NCI-H2029 (cell line): ENCODE data around the gene NINL.
"Not testable (repeated sequence)": the region's sequence is repeated elsewhere in the genome, so short reads cannot be mapped to it uniquely, and the experiment has no call there.

Experiments used
- DNase-seq: peaks from one replicate; lab custom pipeline; 2025; lab: John Stamatoyannopoulos, UW

Gene NINL

DNA sequence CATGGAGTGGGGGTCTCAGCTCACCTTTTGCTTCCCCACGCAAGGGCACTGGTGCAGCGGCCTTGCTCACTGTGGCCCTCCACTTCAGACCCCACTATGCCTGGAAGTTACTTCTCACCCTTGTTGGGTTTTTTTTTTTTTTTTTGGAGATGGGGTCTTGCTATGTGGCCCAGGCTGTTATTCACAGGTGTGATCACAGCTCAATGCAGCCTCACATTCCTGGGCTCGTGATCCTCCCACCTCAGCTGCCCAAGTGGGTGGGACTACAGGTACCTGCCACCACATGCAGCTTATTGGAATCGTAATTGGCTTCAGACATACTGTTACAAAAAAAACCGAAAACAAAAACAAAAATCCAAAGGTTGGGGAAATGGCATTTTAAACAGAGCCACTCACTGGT lies 32.4 kb downstream of the NINL start:
- DNase-seq: no peak

DNA sequence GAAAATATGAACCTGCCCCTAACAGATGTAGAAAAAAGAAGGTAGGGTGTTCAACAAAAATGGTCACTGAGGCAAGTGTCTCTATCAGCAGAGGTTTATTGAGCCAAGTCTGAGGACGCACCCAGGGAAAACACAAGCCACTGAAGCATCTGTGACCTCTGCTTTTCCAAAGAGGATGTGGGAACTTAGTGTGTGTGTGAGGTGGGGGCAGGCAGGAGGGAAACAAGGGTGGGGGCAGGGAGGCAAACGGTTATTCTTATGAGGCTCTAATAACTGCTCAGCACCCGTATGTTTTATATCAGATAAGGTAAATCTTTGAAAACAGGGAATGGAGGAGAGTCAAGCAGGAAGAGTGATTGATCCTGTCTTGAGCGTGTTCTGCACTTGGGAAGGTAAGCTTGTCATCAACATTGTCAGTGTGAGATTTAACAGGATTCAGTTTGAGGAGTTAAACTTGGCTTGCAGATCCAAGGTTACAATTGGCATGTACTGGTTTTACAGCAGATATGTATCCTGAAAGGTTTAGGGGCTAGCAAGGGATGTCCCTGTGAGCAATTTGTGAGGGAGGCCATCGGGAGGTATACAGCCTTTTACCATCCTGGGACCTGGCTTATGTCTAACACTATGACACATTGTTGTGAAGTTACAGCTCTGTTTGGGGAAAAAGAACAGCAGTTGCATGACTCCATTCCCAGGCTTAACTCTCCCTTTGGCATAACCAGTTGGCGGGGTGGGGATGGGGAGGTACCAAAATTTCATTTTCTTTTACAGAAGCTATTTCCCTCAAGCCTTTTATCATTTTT lies 33.7 kb downstream of the NINL start:
- no peak for DNase-seq

DNA sequence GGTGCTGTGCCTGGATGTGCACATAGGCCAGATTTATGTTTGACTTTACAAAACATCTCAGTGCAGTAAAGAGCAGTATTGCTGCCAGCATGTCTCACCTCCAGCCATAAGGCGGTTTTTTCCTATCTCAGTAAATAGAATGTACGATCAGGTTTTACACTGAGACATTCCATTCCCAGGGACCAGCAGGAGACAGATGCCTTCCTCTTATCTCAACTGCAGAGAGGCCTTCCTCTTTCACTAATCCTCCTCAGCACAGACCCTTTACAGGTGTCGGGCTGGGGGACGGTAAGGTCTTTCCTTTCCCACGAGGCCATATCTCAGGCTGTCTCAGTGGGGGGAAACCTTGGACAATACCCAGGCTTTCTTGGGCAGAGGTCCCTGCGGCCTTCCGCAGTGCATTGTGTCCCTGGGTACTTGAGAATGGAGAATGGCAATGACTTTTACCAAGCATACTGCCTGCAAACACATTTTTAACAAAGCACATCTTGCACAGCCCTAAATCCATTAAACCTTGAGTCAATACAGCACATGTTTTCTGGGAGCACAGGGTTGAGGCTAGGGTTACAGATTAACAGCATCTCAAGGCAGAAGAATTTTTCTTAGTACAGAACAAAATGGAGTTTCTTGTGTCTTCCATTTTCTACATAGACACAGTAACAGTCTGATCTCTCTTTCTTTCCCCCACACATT lies 34.5 kb downstream of the NINL start:
- DNase-seq: not testable (repeated sequence)

DNA sequence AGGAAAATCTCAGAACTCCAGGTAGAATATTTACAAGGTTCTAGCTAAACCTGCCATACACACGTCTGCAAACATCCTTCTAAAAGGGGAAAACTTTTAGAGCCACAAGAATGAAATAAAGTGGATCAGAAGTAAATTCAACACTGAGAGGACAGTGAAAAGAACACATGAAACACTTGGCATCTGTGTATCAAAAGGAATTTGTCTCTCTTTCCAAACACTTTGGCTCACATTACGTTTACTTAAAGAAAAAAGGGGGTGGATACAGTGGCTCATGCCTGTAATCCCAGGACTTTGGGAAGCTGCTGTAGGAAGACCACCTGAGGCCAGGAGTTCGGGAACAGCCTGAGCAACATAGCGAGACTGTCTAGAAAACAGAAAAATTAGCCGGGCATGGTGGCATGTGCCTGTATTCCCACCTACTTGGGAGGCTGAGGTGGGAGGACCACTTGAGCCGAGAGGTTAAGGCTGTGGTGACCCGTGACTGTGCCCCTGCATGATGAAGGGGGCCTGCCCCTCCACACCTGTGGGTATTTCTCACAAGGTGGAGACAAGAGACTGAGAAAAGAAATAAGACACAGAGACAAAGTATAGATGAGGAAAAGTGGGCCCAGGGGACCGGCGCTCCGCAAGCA lies 35.4 kb downstream of the NINL start:
- DNase-seq: no peak

DNA sequence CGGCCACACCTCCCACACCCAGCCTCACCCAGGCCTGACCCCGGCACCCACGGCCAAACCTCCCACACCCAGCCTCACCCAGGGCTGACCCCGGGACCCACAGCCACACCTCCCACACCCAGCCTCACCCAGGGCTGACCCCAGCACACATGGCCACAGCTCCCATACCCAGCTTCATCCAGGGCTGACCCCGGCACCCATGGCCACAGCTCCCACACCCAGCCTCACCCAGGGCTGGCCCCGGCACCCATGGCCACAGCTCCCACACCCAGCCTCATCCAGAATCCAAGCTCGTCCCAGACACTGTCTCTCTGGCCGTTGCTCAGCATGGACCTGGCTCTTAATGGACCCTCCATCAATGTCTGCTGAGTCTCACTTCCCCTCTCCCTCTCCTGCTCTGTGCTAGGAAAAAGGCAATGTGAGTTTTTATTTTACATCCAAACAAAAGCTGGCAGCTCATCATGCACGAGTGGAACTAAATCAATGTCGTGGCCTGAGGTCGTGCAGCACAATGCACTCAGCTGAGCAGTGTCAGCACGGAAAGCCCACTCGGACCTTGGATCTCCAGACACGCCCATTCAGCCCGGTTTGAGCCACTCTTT lies 36.1 kb downstream of the NINL start:
- no peak for DNase-seq

DNA sequence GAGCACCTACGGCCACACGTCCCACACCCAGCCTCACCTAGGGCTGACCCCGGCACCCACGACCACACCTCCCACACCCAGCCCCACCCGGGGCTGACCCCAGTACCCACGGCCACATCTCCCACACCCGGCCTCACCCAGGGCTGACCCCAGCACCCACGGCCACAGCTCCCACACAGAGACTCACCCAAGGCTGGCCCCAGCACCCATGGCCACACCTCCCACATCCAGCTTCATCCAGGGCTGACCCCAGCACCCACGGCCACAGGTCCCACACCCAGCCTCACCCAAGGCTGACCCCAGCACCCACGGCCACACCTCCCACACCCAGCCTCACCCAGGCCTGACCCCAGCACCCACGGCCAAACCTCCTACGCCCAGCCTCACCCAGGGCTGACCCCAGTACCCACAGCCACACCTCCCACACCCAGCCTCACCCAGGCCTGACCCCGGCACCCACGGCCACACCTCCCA lies 36.7 kb downstream of the NINL start:
- DNase-seq: no peak

DNA sequence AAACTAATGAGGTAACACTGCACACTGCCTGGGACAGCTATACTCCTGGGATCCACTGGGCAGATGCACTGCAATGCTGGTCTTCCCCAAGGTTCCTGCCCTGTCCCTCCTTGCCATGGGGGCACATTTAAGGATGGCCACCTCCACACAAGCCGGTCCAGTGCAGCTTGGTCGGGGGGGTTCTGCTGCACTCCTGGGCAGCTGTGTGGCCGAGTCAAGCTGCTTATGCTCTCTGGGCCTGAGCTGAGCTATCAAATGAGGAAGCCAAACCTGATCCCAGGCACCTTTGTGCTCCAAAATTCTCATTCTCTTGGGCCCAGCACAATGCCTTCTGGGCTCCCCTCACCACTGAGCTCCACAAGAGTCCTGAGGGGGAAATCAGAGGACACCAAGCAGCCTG lies 37.3 kb downstream of the NINL start:
- DNase-seq: no peak

DNA sequence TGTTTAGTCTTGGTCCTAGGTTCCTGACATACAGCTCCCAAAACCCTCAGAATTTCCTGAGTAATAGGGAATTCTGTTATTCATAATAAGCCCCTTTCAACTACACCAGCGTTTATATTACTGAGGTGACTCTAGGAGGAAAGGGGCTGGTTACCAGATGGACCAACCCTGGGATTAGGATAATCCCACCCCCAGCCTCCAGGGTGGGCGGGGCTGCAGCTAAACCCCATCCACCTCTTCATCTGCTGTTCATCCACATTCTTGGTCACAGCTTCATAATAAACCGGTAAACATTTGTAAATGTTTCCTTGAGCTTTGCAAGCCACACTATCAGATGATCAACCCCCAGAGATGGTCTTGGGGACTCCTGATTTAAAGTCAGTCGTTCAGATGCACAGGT lies 38.3 kb downstream of the NINL start:
- no peak for DNase-seq

DNA sequence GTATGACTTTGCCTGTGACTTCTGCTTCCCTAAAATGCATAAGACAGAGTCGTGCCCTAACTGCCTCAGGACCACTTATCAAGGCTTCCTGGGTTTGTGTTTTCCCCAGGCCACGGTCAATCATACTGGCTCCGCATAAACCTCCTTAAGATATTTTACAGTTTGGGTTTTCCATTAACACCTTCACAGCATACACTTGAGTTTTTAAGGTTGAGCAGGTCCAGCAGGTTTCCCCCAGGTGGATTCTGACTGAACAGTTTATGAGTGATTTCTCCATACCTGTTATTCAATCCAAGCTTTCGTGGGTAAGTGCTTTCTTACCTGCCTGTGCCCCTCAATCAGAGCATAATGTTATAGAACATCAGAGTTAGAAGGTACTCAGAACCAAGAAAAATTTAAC lies 39.3 kb downstream of the NINL start:
- DNase-seq: no peak

DNA sequence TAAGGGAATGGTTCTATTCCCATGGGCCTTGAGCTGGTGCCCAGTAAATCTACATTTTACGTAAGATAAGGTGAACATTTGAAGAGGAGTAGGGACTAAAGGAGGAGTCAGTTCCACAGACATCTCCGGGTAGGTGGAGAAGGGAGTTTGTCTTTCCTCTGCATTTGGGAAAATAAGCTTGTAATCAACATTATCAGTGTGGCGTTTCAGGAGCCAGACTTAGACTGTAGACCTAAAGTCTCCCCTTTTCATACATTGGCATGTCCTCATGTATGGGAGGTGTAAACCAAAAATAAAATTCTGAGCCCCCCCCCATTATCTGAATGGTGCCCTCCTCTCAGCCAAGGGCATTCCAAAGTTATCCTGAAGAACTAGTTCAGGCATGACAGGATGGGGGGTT lies 40.2 kb downstream of the NINL start:
- DNase-seq: no peak

DNA sequence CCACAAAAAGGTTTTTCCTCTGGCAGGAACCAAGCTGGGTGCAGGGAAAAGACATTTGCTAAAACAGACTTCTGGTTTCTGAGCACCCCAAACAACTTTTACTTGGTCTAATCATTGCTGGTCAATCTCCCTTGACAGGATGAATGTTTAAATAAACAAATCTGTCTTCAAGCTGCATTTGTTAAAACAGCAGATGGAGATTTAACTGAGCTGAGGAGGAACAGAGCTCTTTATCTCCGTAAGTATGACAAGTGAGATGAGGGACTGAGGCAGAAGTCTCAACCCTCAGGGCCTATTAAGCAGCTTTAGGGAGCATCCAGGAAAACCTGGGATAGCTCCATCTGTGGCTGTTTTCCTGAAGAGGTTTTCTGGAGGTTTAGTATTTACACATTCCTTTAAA lies 40.6 kb downstream of the NINL start:
- no peak for DNase-seq

DNA sequence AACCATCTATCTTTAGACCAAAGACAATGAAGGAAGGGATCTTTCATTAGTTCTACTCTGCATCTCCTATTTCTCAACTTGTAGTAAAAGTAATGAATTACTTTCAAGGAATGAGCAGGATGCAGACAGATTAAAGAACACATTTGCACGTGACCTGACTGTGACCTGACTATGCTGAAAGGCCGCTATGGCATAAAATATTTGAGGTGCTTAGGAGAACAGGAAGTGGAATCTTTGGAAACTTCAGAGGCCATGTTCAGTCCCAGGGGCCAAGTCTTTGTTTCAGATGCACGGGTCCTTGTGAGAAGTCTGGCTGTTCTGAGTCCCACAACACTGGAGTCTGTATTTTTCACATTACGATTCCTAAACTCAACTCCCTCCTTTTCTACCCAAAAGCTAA lies 41.0 kb downstream of the NINL start:
- no peak for DNase-seq

DNA sequence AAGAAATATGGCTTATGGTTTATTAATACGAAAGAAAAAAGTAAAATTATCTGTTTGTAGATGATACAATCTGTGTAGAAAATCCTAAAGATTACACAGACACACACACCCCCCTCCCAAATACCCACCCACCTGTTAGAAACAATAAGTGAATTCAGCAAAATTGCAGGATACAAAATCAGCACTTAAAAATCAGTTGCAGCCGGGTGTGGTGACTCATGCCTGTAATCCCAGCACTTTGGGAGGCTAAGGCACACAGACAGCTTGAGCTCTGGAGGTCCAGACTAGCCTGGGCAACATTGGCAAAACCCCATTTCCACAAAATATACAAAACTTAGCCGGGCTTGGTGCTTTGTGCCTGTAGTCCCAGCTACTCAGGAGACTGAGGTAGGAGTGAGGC lies 42.3 kb downstream of the NINL start:
- DNase-seq: no peak

DNA sequence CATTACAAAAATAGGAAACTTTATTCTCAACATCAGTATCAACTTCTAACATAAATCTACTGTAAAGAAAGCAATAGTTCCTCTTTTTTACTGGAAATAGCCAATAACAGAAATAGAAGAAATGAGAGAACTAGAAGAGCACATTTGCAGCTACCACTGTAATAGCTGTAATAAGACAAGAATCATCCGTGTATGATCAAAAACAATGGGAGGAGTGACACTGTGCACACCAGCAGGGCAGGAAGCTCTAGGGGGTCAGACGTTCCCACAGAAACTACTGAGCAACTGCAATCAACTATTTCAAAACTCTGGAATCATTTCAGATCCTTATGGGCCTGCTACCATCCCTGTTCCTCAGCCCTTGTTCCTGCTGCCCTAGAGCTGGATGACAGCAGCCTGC lies 43.7 kb downstream of the NINL start:
- DNase-seq: no peak

DNA sequence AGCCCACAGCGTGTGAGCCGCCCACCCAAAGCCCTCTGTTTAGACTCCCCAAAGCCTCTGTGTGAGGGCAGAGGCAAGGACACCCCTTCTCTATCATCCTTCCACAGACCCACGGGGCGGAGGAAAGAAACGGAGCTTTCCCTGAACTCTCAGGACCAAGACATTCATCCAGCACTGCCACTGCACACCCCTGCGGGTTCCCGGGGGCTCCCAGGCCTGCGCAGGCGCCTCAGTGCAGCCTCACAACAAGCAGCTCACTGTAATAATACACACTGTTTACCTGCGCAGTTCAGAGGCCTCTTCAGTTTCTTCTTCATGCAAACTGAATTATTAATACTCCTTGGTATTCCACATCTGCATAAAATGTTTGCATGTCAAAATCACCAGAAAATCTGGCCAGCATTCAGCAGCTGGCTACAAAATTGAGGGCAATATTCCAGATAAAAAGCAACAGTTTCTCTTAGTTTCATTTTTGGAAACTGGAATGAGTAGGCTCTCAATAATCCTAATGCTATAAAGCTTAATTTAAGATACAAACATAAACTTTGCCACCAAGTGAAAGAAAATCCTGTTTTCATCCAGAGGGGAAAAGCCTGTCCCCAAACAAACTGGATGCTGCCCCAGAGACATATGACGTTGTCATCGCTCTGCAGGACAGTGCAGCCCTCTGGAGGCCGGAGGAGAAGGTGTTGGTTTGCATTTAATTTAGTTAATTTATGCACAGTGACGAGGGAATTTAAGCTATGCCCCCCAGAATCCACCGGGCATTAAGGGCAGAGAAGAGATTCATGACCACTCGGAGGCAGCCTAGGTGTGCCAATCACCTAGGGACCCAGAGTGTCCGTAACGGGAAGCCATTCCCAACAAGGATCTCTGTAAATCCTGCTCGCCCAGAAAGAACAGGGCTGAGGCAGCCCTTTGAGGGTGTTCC lies 45.3 kb downstream of the NINL start:
- no peak for DNase-seq

DNA sequence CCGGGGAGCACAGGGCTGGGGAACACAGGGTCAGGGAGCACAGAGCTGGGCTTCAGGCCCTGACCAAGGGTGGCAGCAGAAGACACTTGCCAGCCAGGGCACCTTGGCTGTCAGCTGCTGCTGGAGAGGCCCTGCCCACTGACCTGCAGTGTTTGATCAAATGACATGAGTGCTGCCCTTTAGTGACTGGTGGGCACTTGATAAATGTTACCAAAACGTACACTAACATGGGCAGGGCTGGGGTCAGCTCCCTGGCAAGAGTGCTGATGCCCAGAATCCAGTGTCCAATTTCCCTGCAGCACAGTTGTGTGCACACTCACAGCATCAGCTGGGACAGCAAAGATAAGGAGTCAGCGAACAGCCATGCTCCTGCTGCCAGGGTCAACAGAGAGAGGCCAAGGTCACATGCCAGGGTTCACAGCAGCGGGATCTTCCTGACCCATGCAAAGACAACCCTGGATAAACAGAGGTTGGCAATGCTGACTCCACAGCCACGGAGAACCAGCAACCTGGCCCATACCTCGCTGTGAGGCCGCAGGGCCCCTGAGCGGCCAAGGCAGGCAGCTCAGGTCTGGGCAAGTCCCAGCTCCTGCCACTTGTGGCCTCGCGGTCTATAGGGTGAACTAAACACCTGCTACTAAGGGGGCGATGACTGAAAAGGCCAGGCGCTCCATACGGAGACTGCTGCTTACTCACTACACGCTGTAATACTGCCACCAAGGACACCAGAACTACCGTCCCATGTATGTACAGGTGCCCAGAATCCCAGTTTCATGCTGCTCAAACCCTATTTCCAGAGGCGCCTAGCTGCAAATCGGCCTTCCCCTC lies 46.3 kb downstream of the NINL start:
- DNase-seq: no peak

DNA sequence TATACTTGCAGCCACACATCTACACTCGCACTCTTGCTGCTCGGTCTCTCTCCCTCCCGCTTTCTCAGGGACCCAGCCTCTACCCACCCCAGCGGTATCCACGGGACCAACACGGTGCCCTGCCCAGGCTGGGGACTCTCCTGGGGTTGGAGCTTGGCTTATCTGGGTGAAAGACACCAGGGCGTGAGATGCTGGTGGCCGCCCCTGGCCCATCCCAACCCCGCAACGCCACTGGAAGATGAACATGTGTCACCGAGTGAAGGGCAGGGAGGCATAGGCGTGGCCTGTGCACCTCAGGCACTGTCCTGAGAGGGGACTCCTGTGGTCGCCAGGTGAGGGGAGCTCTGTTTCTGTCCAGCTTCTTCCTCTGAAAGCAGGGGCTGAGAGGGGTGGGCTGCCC lies 47.4 kb downstream of the NINL start:
- no peak for DNase-seq

DNA sequence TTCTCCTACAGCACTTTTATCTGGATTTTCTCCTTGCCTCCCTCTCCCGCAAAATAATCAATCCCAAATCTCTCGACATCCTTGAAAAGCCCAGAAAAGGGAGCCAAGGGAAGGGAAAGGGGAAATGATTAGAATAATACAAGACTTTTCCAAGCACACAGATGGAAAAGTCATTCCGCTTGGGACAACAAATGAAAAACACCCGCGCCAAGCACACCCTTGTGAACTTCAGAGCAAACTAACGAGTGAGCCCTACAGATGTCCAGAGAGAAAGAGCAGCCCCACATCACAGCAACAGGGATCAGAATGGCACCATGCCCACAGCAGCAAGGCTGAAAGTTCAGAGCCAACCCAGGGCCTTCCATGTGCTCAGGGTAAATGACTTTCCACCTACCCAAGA lies 49.6 kb downstream of the NINL start:
- DNase-seq: no peak

DNA sequence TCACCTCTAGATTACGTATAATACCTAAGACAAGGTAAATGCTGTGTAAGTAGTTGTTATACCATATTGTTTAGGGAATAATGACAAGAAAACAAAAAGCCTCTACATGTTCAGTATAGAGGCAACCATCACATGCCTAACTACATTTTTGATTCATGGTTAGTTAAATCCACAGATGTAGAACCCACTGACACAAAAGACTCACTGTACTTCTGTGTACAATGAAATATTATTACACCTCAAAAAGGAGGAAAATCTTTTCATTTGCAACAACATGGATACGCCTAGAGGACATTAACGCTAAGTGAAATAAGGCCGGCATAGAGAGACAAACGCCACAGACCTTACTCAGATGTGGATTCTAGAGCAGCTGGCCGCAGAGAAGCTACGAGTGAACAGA lies 50.5 kb downstream of the NINL start:
- DNase-seq: no peak

DNA sequence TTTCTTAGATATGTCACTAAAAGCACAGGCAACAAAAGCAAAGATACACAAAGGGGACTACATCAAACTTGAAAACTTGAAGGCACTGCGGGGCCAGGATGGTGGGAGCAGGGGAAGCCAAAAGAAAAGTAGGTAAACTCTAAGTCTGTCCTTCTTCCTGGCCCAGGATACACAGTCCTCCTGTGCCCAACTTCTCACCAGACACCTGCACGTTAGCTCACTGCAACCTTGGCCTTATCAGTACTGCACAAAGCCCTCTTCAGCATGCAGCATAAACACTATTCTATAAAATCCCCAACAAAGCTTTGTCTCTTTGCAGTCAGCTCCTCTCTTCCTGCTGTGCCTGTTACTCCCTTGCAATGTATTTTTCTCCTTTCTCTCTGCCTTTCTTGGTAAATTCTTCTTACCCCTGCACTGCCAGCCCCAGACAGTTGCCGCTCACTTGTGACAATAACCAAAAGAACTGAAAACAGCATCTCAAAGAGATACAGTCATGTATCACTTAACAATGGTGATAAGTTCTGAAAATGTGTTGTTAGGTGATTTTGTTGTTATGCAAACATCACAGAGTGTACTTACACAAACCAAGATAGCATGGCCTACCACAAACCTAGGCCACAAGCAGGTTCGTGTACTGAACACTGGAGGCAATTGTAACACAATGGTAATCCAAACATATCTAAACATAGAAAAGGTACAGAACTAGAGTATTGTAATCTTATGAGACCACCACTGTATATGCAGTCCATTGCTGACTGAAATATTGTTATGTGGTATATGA lies 51.2 kb downstream of the NINL start:
- DNase-seq: no peak
